MCF 10A (cell line): ENCODE results near the gene TRAPPC2L. TPM values are rescaled to one million over a fixed set of nuclear protein-coding genes. Genes with fewer than 3 reads are reported as not detected.

Experiments used
- BruUV-seq: library from RNA; stranded (reverse); fragments of 400-500 nt; replicated peaks from 2 replicates; lab custom pipeline; 2021; lab: Mats Ljungman, UMichigan
- CTCF ChIA-PET: fragments of 300-600 bp; sonication (Branson Sonifier 250); formaldehyde crosslinking; extraction: SDS; loops from one replicate; lab custom pipeline; 2021; ENCODE audit warnings: antibody characterized with exemption, inconsistent platforms; lab: Yijun Ruan, JAX
- POLR2A ChIA-PET: fragments of 300-600, 350-650 bp; sonication (Branson Sonifier 250); formaldehyde crosslinking; extraction: SDS; loops from one replicate; lab custom pipeline; 2020; ENCODE audit warnings: antibody characterized with exemption, inconsistent platforms; lab: Yijun Ruan, JAX
- DNase-seq: peaks from one replicate; pipeline ENCODE4 v3.0.0-alpha.2; 2018; ENCODE audit not compliant: unreplicated experiment
- H3K27ac Mint-ChIP-seq: one replicate; pipeline ENCODE4 v1.8.0; 2022; ENCODE audit warnings: mild to moderate bottlenecking, low read depth, mixed read lengths; ENCODE audit not compliant: unreplicated experiment
- H3K27me3 Mint-ChIP-seq: one replicate; pipeline ENCODE4 v1.8.0; 2022; ENCODE audit warnings: mixed read lengths; ENCODE audit not compliant: insufficient read depth, unreplicated experiment
- H3K36me3 Mint-ChIP-seq: one replicate; pipeline ENCODE4 v1.8.0; 2022; ENCODE audit warnings: mild to moderate bottlenecking, moderate library complexity, mixed read lengths; ENCODE audit not compliant: insufficient read depth, unreplicated experiment
- H3K4me1 Mint-ChIP-seq: one replicate; pipeline ENCODE4 v1.8.0; 2022; ENCODE audit warnings: mixed read lengths; ENCODE audit not compliant: insufficient read depth, unreplicated experiment
- H3K4me3 Mint-ChIP-seq: one replicate; pipeline ENCODE4 v1.8.0; 2022; ENCODE audit warnings: mild to moderate bottlenecking, moderate library complexity, mixed read lengths; ENCODE audit not compliant: unreplicated experiment
- H3K9me3 Mint-ChIP-seq: one replicate; pipeline ENCODE4 v1.8.0; 2022; ENCODE audit warnings: mixed read lengths; ENCODE audit not compliant: unreplicated experiment
- intact Hi-C: fragments of 100-400 bp; cut with micrococcal nuclease; formaldehyde crosslinking; loops from 2 replicates; pipeline ENCODE4 v1.14.1; 2022
- total RNA-seq: library from RNA; stranded (reverse); gene quantifications from 2 replicates; pipeline ENCODE4 v1.2.3, GENCODE V29; 2022
- TF ChIP-seq, protein P1 (sequence below): fragments of 200-600 bp; IDR thresholded peaks from one replicate; pipeline ENCODE4 v1.8.0; 2022; ENCODE audit warnings: antibody characterized with exemption, mild to moderate bottlenecking; ENCODE audit not compliant: unreplicated experiment

The TRAPPC2L gene
- total RNA-seq, 1 experiment from 2014 or later, result 35.6 TPM

DNA sequence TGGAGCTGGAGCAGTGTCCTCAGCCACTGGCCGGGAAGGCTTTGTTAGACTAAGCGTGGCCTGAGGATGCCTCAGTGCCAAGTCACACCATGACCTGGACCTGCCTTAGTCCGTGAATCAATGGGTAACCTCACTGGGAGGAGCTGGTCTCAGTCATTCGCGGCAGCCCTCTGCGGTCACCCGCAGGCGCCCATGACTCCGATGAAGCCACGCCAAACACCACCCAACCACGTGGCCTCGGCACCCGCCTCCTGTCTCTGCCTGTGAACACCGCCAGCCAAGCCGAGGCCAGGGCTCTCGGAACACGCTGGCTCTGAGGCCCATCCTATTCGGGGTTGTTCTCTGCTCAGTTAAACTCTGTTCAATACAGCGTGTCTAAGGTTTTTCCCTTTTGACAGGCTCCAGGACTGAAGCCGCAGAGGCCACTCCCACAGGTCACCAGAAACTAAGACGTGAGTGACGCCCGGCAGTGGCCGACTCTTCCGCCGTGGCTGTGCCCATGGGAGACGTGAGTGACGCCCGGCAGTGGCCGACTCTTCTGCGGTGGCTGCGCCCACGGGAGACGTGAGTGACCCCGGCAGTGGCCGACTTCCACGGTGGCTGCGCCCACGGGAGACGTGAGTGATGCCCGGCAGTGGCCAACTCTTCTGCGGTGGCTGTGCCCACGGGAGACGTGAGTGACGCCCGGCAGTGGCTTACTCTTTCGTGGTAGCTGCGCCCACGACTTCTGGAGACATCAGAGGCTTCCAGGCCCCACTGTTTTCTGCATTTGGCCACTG is 26.4 kb downstream of the TRAPPC2L start:
- intact Hi-C loops, result no loop called here
- Mint-ChIP-seq H3K36me3 (no peaks in the 10 kb centered on the region), H3K9me3 (no peaks in the 10 kb centered on the region), H3K4me1 (peaks cover 13% of the 10 kb centered on the region), H3K27ac (no peak overlapping the region), H3K27me3 (no peaks in the 10 kb centered on the region), H3K4me3 (no peak overlapping the region)
- ChIA-PET POLR2A (no interaction called here), CTCF (no interaction called here)
- TF ChIP-seq, protein P1, sequence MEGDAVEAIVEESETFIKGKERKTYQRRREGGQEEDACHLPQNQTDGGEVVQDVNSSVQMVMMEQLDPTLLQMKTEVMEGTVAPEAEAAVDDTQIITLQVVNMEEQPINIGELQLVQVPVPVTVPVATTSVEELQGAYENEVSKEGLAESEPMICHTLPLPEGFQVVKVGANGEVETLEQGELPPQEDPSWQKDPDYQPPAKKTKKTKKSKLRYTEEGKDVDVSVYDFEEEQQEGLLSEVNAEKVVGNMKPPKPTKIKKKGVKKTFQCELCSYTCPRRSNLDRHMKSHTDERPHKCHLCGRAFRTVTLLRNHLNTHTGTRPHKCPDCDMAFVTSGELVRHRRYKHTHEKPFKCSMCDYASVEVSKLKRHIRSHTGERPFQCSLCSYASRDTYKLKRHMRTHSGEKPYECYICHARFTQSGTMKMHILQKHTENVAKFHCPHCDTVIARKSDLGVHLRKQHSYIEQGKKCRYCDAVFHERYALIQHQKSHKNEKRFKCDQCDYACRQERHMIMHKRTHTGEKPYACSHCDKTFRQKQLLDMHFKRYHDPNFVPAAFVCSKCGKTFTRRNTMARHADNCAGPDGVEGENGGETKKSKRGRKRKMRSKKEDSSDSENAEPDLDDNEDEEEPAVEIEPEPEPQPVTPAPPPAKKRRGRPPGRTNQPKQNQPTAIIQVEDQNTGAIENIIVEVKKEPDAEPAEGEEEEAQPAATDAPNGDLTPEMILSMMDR, result no peak
- DNase-seq, result no peak
- BruUV-seq, result no TSS peak

DNA sequence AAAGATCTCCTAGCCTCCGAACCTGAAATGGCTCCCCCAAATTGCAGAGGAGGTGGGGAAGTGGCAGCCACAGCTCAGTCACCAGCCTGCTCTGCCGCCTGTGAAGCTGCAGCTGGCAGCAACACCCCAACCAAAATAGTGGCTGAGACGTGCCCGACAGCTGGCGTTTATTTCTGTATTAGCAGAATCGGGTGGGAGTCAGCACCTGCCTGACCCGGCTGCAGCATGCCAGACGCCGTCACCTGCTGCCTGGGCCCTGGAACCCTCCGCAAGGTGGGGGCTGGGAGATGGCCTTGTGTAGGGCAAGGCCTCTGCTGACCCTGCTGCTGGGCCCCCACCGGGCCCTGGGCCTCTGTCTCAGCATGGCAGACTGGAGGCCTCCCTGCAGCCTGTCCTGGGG is 27.0 kb downstream of the TRAPPC2L start:
- Mint-ChIP-seq H3K27me3 (no peaks in the 10 kb centered on the region), H3K4me3 (no peak overlapping the region), H3K9me3 (no peaks in the 10 kb centered on the region), H3K36me3 (no peaks in the 10 kb centered on the region), H3K27ac (no peak overlapping the region), H3K4me1 (peaks cover 13% of the 10 kb centered on the region)
- DNase-seq, result no peak
- TF ChIP-seq, protein P1, result no peak
- BruUV-seq, result no TSS peak
- CTCF ChIA-PET, result no interaction called here
- intact Hi-C loops, result no loop called here
- POLR2A ChIA-PET, result no interaction called here

GRCh38 chr16:88884569-88885271 is 27.8 kb downstream of the TRAPPC2L start:
- intact Hi-C loops, result no loop called here
- H3K9me3 Mint-ChIP-seq, result no peaks in the 10 kb centered on the region
- H3K36me3 Mint-ChIP-seq, result no peaks in the 10 kb centered on the region
- no peak overlapping the region for H3K27ac Mint-ChIP-seq
- peaks cover 11% of the 10 kb centered on the region for H3K4me1 Mint-ChIP-seq
- no peak for DNase-seq
- TF ChIP-seq, protein P1, result no peak
- no peaks in the 10 kb centered on the region for H3K27me3 Mint-ChIP-seq
- CTCF ChIA-PET, result no interaction called here
- POLR2A ChIA-PET, result no interaction called here
- no TSS peak for BruUV-seq
- H3K4me3 Mint-ChIP-seq, result no peak overlapping the region

- CTCF ChIA-PET, result no interaction called here
- BruUV-seq, result no TSS peak
- Mint-ChIP-seq H3K4me1 (peaks cover 6% of the 10 kb centered on the region), H3K27ac (no peak overlapping the region), H3K27me3 (no peaks in the 10 kb centered on the region), H3K36me3 (no peaks in the 10 kb centered on the region), H3K9me3 (no peaks in the 10 kb centered on the region), H3K4me3 (no peak overlapping the region)
- POLR2A ChIA-PET, result no interaction called here
- TF ChIP-seq, protein P1, result no peak
- intact Hi-C loops, result no loop called here
- no peak for DNase-seq
Observed at GRCh38 chr16:88885693-88886280, 28.9 kb downstream of the TRAPPC2L start.
